Measurements from ENCODE around the gene FMNL2.

Gene FMNL2

GRCh38 chr2:152339556-152340286 lies 4.7 kb downstream of the FMNL2 start:
- no peak for DNase-seq

GRCh38 chr2:152342259-152343046 lies 7.5 kb downstream of the FMNL2 start:
- DNase-seq: no peak

- no peak for DNase-seq
Observed at GRCh38 chr2:152343426-152343825, 8.5 kb downstream of the FMNL2 start.

- DNase-seq: no peak
Observed at GRCh38 chr2:152344579-152345195, 9.7 kb downstream of the FMNL2 start.

GRCh38 chr2:152347076-152347475 lies 12.1 kb downstream of the FMNL2 start:
- no peak for DNase-seq

GRCh38 chr2:152348388-152348787 lies 13.4 kb downstream of the FMNL2 start:
- no peak for DNase-seq

- DNase-seq: no peak
Observed at GRCh38 chr2:152349416-152349815, 14.4 kb downstream of the FMNL2 start.

- no peak for DNase-seq
Observed at GRCh38 chr2:152350155-152350679, 15.2 kb downstream of the FMNL2 start.

- DNase-seq: no peak
Observed at GRCh38 chr2:152352616-152353015, 17.6 kb downstream of the FMNL2 start.

- DNase-seq: no peak
Observed at GRCh38 chr2:152353364-152353763, 18.4 kb downstream of the FMNL2 start.

GRCh38 chr2:152354069-152354755 lies 19.2 kb downstream of the FMNL2 start:
- no peak for DNase-seq

GRCh38 chr2:152354909-152355308 lies 19.9 kb downstream of the FMNL2 start:
- no peak for DNase-seq

GRCh38 chr2:152355409-152355831 lies 20.4 kb downstream of the FMNL2 start:
- DNase-seq: no peak

GRCh38 chr2:152359573-152360363 lies 24.8 kb downstream of the FMNL2 start:
- DNase-seq: no peak

- no peak for DNase-seq
Observed at GRCh38 chr2:152363936-152364335, 29.0 kb downstream of the FMNL2 start.

GRCh38 chr2:152367547-152368390 lies 32.8 kb downstream of the FMNL2 start:
- DNase-seq: peak in 1 of 2 experiments; percentile 33

GRCh38 chr2:152369176-152369860 lies 34.3 kb downstream of the FMNL2 start:
- DNase-seq: no peak

- DNase-seq: no peak
Observed at GRCh38 chr2:152370783-152371182, 35.8 kb downstream of the FMNL2 start.

- peak in 1 of 2 experiments; percentile 53 for DNase-seq
Observed at GRCh38 chr2:152372438-152372984, 37.5 kb downstream of the FMNL2 start.

GRCh38 chr2:152375174-152375573 lies 40.2 kb downstream of the FMNL2 start:
- no peak for DNase-seq

Data from NCI-H524 (cell line).